SK-N-MC (cell line): ENCODE measurements around the gene CARD19.

Source experiments
- EZH2 ChIP-seq: fragments of 200-600 bp; sonication (generic); IDR thresholded peaks from one replicate; pipeline ENCODE4 v1.6.1; 2017; ENCODE audit warnings: antibody characterized with exemption
- POLR2AphosphoS5 ChIP-seq: IDR thresholded peaks from 2 replicates; pipeline ENCODE4 v1.6.1; 2012; ENCODE audit warnings: mild to moderate bottlenecking, low read depth, low read length, borderline replicate concordance

DNA sequence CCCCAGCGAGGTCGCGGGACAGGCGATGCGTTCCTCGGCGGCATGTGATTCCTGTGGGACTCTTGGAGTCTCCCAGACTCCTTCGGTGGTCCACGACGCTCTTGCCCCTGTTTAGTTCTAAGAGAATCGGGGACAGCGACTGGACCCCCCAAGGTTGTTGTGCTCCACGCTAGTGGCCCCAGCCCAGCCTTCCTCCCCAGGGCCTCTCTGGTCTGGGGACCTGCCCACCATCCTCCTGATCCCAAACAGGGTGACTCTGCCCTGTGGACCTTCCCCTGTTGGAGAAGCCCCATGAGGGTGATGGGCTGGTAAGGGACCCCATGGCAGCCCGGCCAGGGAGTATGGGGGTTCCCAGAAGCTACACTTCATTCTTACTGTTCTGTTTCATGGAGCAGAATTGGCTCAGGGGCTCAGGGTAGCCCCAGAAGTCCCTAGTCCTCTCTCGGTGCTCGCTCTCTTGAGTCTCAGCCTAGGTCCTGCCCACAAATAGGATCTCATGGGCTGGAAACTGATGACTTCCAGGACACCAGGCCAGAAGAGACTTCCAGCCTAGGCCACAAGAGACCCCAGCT, 880 bp downstream of the CARD19 start:
- TF ChIP-seq POLR2AphosphoS5 (no peak), EZH2 (no peak)
